Transverse colon (tissue), 4 donors: ENCODE results near the gene DPEP2. TPM values are rescaled to one million over a fixed set of nuclear protein-coding genes. Genes with fewer than 3 reads are reported as not detected.

Experiments
- DNase-seq: peaks from one replicate; pipeline ENCODE4 v3.0.0-alpha.2; 2019
- H3K27ac ChIP-seq, 4 donors: fragments of 200-600 bp; sonication (generic); 2 replicates each; pipeline ENCODE4 v1.5.1; 2016 to 2018; ENCODE audit warnings: inconsistent platforms in 4 of 4
- H3K27me3 ChIP-seq: fragments of 200-600 bp; sonication (generic); 2 replicates; pipeline ENCODE4 v1.5.1; 2017; ENCODE audit warnings: inconsistent platforms
- H3K36me3 ChIP-seq, 4 donors: fragments of 200-600 bp; sonication (generic); 2 replicates each; pipeline ENCODE4 v1.5.1; 2017 to 2019; ENCODE audit warnings: inconsistent platforms in 4 of 4
- H3K4me1 ChIP-seq, 4 donors: fragments of 200-600 bp; sonication (generic); 2 replicates each; pipeline ENCODE4 v1.5.1; 2017 to 2020; ENCODE audit warnings: inconsistent platforms in 4 of 4
- H3K4me3 ChIP-seq, 4 donors: fragments of 200-600 bp; sonication (generic); 1 replicate in 1 of 4; 2 replicates in 3 of 4; pipeline versions ENCODE4 v1.5.1 to v1.6.1; 2017 to 2019; ENCODE audit warnings: inconsistent platforms in 4 of 4
- H3K9me3 ChIP-seq, 2 donors: fragments of 200-600 bp; sonication (generic); 2 replicates each; pipeline ENCODE4 v1.5.1; 2017 to 2019; ENCODE audit warnings: inconsistent platforms in 2 of 2
- EP300 ChIP-seq: sonication (generic); formaldehyde crosslinking; IDR thresholded peaks from one replicate; pipeline ENCODE4 v1.6.1; 2017; ENCODE audit warnings: antibody characterized with exemption, low read depth
- POLR2A ChIP-seq: fragments of 450-650 bp; IDR thresholded peaks from one replicate; pipeline ENCODE4 v1.6.1; 2016; ENCODE audit warnings: antibody characterized with exemption, mild to moderate bottlenecking, moderate library complexity
- POLR2AphosphoS5 ChIP-seq, 3 donors: sonication (generic); formaldehyde crosslinking; IDR thresholded peaks; one replicate each; pipeline ENCODE4 v1.6.1; 2016; ENCODE audit warnings: antibody characterized with exemption in 3 of 3
- WGBS, 2 donors: methylation state at CpG; one replicate each; pipeline ENCODE4 v1.1.5; 2018; ENCODE audit warnings: low coverage in 1 of 2; 5-methylcytosine and 5-hydroxymethylcytosine counted together
- in situ Hi-C, 4 donors: fragments of 200-750 bp; cut with MboI; loops; one replicate each; pipeline versions ENCODE4 v1.15.0 to v1.15.1; 2017; ENCODE audit warnings: low sequenced_read_pairs in 3 of 4, low pct_ligation_motif_present in 1 of 4, low pct_unique_long_range_greater_than_20kb in 1 of 4
- intact Hi-C: fragments of 100-400 bp; cut with DNase I; formaldehyde crosslinking; loops from one replicate; pipeline ENCODE4 v1.15.1; 2023; ENCODE audit warnings: low total_unique reads
- total RNA-seq, 4 donors: library from RNA; depleted of rRNA; stranded (reverse); fragments of >200 nt; gene quantifications; one replicate each; pipeline ENCODE4 v1.1.0, GENCODE V29; 2016
- TF ChIP-seq, protein P1 (sequence below), 5 experiments: fragments of 200-600 bp in 3 of 5; fragments of 450-650 bp in 2 of 5; sonication (generic) in 3 of 5; IDR thresholded peaks; 1 replicate in 2 of 5; 2 replicates in 3 of 5; pipeline ENCODE4 v1.5.1; 2016 to 2017; ENCODE audit warnings: antibody characterized with exemption in 5 of 5, inconsistent platforms in 3 of 5, mild to moderate bottlenecking in 2 of 5, moderate library complexity in 1 of 5

Gene DPEP2
- total RNA-seq, 4 donors from 2014 or later = 1.5 to 4.4 (median 1.5) TPM

DNA sequence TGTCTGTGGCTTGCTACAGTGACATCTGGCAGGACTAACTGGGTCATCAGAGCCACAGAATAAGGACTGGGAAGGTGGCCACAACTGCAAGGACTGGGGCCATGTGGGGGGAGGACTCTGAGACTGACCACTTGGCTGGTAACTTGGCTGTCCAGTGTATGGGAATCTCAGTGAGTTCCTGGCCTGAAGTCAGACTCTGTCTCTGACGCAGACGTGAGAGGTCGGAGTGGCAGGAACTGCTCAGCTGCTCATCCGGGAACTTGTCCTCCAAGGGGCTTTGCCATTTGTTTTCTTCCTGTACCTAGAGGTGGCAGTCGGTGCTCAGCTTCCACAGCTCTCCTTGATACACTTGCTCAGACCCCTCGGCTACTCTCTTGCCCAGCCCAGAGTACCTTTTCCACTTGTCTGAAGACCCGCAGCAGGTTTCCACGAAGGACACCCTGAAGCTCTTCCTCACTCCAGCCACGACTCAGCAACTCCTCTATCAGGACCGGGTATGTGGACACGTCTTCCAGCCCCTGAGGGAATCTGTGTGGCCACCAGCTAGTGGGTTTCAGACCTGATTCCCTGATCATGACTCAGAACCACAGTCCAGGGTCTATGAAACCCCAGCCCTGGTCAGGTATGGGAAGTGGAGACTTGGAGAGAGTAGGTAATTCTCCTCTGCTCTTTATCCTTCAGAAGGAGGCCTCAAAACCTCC is 11.7 kb downstream of the DPEP2 start:
- TF ChIP-seq, protein P1, sequence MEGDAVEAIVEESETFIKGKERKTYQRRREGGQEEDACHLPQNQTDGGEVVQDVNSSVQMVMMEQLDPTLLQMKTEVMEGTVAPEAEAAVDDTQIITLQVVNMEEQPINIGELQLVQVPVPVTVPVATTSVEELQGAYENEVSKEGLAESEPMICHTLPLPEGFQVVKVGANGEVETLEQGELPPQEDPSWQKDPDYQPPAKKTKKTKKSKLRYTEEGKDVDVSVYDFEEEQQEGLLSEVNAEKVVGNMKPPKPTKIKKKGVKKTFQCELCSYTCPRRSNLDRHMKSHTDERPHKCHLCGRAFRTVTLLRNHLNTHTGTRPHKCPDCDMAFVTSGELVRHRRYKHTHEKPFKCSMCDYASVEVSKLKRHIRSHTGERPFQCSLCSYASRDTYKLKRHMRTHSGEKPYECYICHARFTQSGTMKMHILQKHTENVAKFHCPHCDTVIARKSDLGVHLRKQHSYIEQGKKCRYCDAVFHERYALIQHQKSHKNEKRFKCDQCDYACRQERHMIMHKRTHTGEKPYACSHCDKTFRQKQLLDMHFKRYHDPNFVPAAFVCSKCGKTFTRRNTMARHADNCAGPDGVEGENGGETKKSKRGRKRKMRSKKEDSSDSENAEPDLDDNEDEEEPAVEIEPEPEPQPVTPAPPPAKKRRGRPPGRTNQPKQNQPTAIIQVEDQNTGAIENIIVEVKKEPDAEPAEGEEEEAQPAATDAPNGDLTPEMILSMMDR (IDR thresholded peaks at IDR 0.05) = no peak
- TF ChIP-seq POLR2AphosphoS5 (IDR thresholded peaks at IDR 0.05) = no peak
- intact Hi-C loops (loop anchor here (5.0 kb wide), 1 partner anchor 240 kb away; no protein-coding TSS in a partner anchor), in situ Hi-C loops (no loop called here)

DNA sequence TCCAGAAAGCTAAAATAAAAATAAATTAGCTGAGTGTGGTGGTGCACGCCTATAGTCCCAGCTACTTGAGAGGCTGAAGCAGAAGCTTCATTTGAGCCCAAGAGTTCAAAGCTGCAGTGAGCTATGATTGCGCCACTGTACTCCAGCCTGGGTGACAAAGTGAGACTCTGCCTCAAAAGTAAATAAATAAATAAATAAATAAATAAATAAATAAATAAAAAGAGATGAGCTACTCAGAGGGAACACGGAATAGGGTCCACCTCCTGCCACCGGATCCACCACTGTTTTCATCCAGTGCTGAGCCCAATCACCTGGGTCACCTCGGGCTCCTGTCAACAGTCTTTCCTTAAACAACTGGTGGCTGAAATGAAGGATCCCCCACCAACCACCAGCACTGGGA is 12.3 kb downstream of the DPEP2 start:
- H3K4me1 ChIP-seq = peaks cover 0 to 20% (median 0%) of the 10 kb centered on the region in 4 donors
- 76 to 88% methylated on average over 5 of the region's 5 CpGs for WGBS, 2 donors
- no peaks in the 10 kb centered on the region for H3K36me3 ChIP-seq
- no peak overlapping the region for H3K4me3 ChIP-seq
- in situ Hi-C loops = no loop called here
- DNase-seq = no peak
- H3K27ac ChIP-seq = no peak overlapping the region
- no peaks in the 10 kb centered on the region for H3K27me3 ChIP-seq
- H3K9me3 ChIP-seq = no peaks in the 10 kb centered on the region
- TF ChIP-seq POLR2AphosphoS5 (IDR thresholded peaks at IDR 0.05) (no peak), EP300 (no peak), POLR2A (no peak)
- TF ChIP-seq, protein P1 (IDR thresholded peaks at IDR 0.05) = no peak
- intact Hi-C loops = loop anchor here (5.0 kb wide), 1 partner anchor 240 kb away; no protein-coding TSS in a partner anchor

More for the DNA sequence above, 11.7 kb downstream of the DPEP2 start:
- Histone ChIP-seq H3K36me3 (no peaks in the 10 kb centered on the region), H3K27me3 (no peaks in the 10 kb centered on the region), H3K4me1 (peaks cover 0 to 20% (median 0%) of the 10 kb centered on the region in 4 donors), H3K27ac (peak overlapping the region in 1 of 4 donors; percentile 9), H3K4me3 (no peak overlapping the region), H3K9me3 (no peaks in the 10 kb centered on the region)
- DNase-seq = no peak
- 74 to 80% methylated on average over 2 to 11 of the region's 11 CpGs for WGBS, 2 donors

DNA sequence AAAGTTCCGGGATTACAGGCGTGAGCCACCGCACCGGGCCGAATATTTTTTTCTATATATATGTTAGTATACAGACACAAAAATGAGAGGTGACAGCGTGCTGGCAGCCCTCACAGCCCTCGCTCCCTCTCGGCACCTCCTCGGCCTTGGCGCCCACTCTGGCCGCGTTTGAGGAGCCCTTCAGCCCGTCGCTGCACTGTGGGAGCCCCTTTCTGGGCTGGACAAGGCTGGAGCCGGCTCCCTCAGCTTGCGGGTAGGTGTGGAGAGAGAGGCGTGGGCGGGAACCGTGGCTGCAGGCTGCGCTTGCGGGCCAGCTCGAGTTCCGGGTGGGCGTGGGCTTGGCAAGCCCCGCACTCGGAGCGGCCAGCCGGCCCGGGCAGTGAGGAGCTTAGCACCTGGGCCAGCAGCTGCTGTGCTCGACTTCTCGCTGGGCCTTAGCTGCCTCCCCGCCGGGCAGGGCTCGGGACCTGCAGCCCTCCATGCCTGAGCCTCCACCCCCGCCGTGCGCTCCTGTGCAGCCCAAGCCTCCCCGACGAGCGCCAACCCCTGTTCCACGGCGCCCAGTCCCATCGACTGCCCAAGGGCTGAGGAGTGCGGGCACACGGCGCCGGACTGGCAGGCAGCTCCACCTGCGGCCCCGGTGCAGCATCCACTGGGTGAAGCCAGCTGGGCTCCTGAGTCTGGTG is 17.1 kb downstream of the DPEP2 start:
- WGBS, 2 donors = 89 to 97% methylated on average over 4 to 40 of the region's 49 CpGs
- intact Hi-C loops (no loop called here), in situ Hi-C loops (no loop called here)

More for the DNA sequence above, 17.1 kb downstream of the DPEP2 start:
- Histone ChIP-seq H3K36me3 (no peaks in the 10 kb centered on the region), H3K4me3 (no peak overlapping the region), H3K27ac (no peak overlapping the region), H3K27me3 (no peaks in the 10 kb centered on the region), H3K9me3 (no peaks in the 10 kb centered on the region), H3K4me1 (peaks cover 0 to 20% (median 0%) of the 10 kb centered on the region in 4 donors)
- DNase-seq = no peak
- no peak for TF ChIP-seq POLR2AphosphoS5 (IDR thresholded peaks at IDR 0.05)
- TF ChIP-seq, protein P1 (IDR thresholded peaks at IDR 0.05) = no peak
- no peak for TF ChIP-seq EP300
- no peak for TF ChIP-seq POLR2A
